Endothelial cell of umbilical vein (primary cell): ENCODE results near the gene DGKA. TPM values are rescaled to one million over a fixed set of nuclear protein-coding genes. Genes with fewer than 3 reads are reported as not detected.
A peak's percentile ranks its signal among the peaks of the same experiment; 100 is the strongest.

Source experiments
- BruUV-seq: library from RNA; stranded (reverse); fragments of 400-500 nt; replicated peaks from 2 replicates; lab custom pipeline; 2021; lab: Mats Ljungman, UMichigan
- CTCF ChIA-PET: fragments of 300-600, 350-600 bp; sonication (Branson Sonifier 250); formaldehyde crosslinking; loops from one replicate; lab custom pipeline; 2021; ENCODE audit warnings: antibody characterized with exemption, inconsistent platforms; lab: Charles Lee
- POLR2A ChIA-PET: fragments of 300-600, 350-600 bp; sonication (Branson Sonifier 250); formaldehyde crosslinking; loops from one replicate; lab custom pipeline; 2021; ENCODE audit warnings: antibody characterized with exemption, inconsistent platforms; lab: Charles Lee
- DNase-seq: peaks from one replicate; pipeline ENCODE4 v3.0.0-alpha.2; 2011; ENCODE audit warnings: low read depth, low spot score
- FAIRE-seq: peaks from 2 replicates; lab custom pipeline; 2011; peaks lifted over from hg19 to GRCh38; lab: Jason Lieb, UNC
- H2AFZ ChIP-seq: 2 replicates; pipeline ENCODE4 v1.6.0; 2012; ENCODE audit warnings: low read depth, low read length, control low read depth, inconsistent platforms
- H3K27ac ChIP-seq: 2 replicates; pipeline ENCODE4 v1.5.1; 2011; ENCODE audit warnings: low read depth, mild to moderate bottlenecking, control low read depth, low read length, moderate library complexity; ENCODE audit not compliant: insufficient read depth
- H3K27me3 ChIP-seq, 2 experiments: 2 replicates each; pipeline versions ENCODE4 v1.6.0 to v1.6.1; 2011; ENCODE audit warnings: low read length in 2 of 2, mixed read lengths in 1 of 2; ENCODE audit not compliant: control insufficient read depth in 2 of 2, insufficient read depth in 2 of 2
- H3K36me3 ChIP-seq, 2 experiments: 2 replicates in 1 of 2; 3 replicates in 1 of 2; pipeline ENCODE4 v1.5.1; 2011; ENCODE audit warnings: low read length in 2 of 2, mild to moderate bottlenecking in 1 of 2, moderate library complexity in 1 of 2; ENCODE audit not compliant: control insufficient read depth in 2 of 2, insufficient read depth in 2 of 2; ENCODE audit errors: extremely low read depth in 1 of 2
- H3K4me1 ChIP-seq: 3 replicates; pipeline ENCODE4 v1.5.1; 2011; ENCODE audit warnings: mild to moderate bottlenecking, low read length; ENCODE audit not compliant: control insufficient read depth, insufficient read depth; ENCODE audit errors: extremely low read depth
- H3K4me2 ChIP-seq: 2 replicates; pipeline ENCODE4 v1.6.1; 2011; ENCODE audit warnings: low read length, control low read depth, mixed read lengths; ENCODE audit not compliant: insufficient read depth
- H3K4me3 ChIP-seq, 3 experiments: fragments of 200-600 bp in 1 of 3; sonication (generic), shearing (Covaris generic) in 1 of 3; replicated peaks in 1 of 3; 2 replicates each; pipeline ENCODE4 v1.5.1; 2011 to 2016; ENCODE audit warnings: control low read depth in 3 of 3, low read length in 3 of 3, mild to moderate bottlenecking in 2 of 3, inconsistent platforms in 1 of 3, low read depth in 1 of 3, moderate library complexity in 1 of 3; ENCODE audit not compliant: insufficient read depth in 1 of 3
- H3K79me2 ChIP-seq: 2 replicates; pipeline ENCODE4 v1.6.0; 2012; ENCODE audit warnings: low read length, inconsistent platforms; ENCODE audit not compliant: control insufficient read depth, insufficient read depth
- H3K9ac ChIP-seq: replicated peaks from 2 replicates; pipeline ENCODE3; 2011; ENCODE audit warnings: low read length, control low read depth; ENCODE audit not compliant: insufficient read depth; ENCODE audit errors: extremely low read depth
- H3K9me1 ChIP-seq: replicated peaks from 3 replicates; pipeline ENCODE4 v1.6.0; 2011; ENCODE audit warnings: mild to moderate bottlenecking, low read length; ENCODE audit not compliant: control insufficient read depth, insufficient read depth; ENCODE audit errors: extremely low read depth
- H3K9me3 ChIP-seq: replicated peaks from 2 replicates; pipeline ENCODE4 v1.5.1; 2012; ENCODE audit warnings: low read length, inconsistent platforms; ENCODE audit not compliant: control insufficient read depth, insufficient read depth
- H4K20me1 ChIP-seq: replicated peaks from 2 replicates; pipeline ENCODE3; 2011; ENCODE audit warnings: mild to moderate bottlenecking, low read length; ENCODE audit not compliant: control insufficient read depth, insufficient read depth; ENCODE audit errors: extremely low read depth
- EZH2 ChIP-seq: IDR thresholded peaks from 2 replicates; pipeline ENCODE4 v1.6.1; 2012; ENCODE audit warnings: borderline replicate concordance, low read depth, mild to moderate bottlenecking, moderate library complexity, low read length, inconsistent platforms; ENCODE audit not compliant: severe bottlenecking
- JUN ChIP-seq: IDR thresholded peaks from 2 replicates; pipeline ENCODE4 v1.6.1; 2011; ENCODE audit warnings: borderline replicate concordance, low read depth; ENCODE audit not compliant: insufficient read length, insufficient read depth
- MYC ChIP-seq: IDR thresholded peaks from one replicate; pipeline ENCODE4 v1.6.1; 2011; ENCODE audit warnings: mild to moderate bottlenecking, low read depth, low read length
- dilution Hi-C: fragments of 300-500 bp; cut with MboI; formaldehyde crosslinking; loops from one replicate; pipeline ENCODE4 v1.15.0; 2019; ENCODE audit warnings: low sequenced_read_pairs; ENCODE audit not compliant: extremely low pct_ligation_motif_present
- intact Hi-C: fragments of 100-400 bp; cut with micrococcal nuclease; formaldehyde crosslinking; loops from one replicate; pipeline ENCODE4 v1.10.0; 2022
- polyA plus RNA-seq, 4 experiments: library from polyadenylated mRNA; depleted of rRNA in 3 of 4; stranded (reverse) in 3 of 4; unstranded in 1 of 4; fragments of >200 nt; gene quantifications; 2 replicates each; pipeline versions ENCODE4 v1.2.1 to v1.2.3, GENCODE V29; 2011 to 2012; ENCODE audit warnings: missing spikeins in 1 of 4
- total RNA-seq: library from RNA; stranded (reverse); gene quantifications from 2 replicates; pipeline ENCODE4 v1.2.3, GENCODE V29; 2021
- TF ChIP-seq, protein P1 (sequence below), 2 donors: IDR thresholded peaks; 1 replicate in 1 of 2; 2 replicates in 1 of 2; pipeline ENCODE4 v1.5.1; 2011; ENCODE audit warnings: low read length in 2 of 2, mild to moderate bottlenecking in 2 of 2, moderate library complexity in 2 of 2, control low read depth in 1 of 2, inconsistent platforms in 1 of 2, low read depth in 1 of 2; ENCODE audit not compliant: insufficient read depth in 1 of 2; ENCODE audit errors: extremely low read depth in 1 of 2

Gene DGKA
- total and polyA plus RNA-seq, 2 donors (not counting 3 experiments of a cell fraction or from before 2014, with no cell fraction given), result 49.8 to 53.2 TPM

GRCh38 chr12:55925870-55926737 is 4.9 kb upstream of the DGKA start:
- ChIA-PET POLR2A (interaction anchor here (1.3 to 3.9 kb wide), 2 partner anchors 47 to 96 kb away, joined by 3 to 15 read pairs; partner anchors contain the start of genes DNAJC14 and RAB5B), CTCF (interaction anchor here (0.9 to 3.9 kb wide), 12 partner anchors 9 to 187 kb away, joined by 3 to 30 read pairs (median 6); partner anchors contain the start of genes DNAJC14, ORMDL2 and SARNP)
- intact Hi-C loops, result loop anchor here (1.0 kb wide), 1 partner anchor 47 kb away; no protein-coding TSS in a partner anchor
- Histone ChIP-seq H3K79me2 (peaks cover 34% of the 10 kb centered on the region), H3K27ac (peak overlapping the region; percentile 40), H3K4me3 (peak overlapping the region; percentile 55 to 98 (median 81)), H3K9me3 (no peaks in the 10 kb centered on the region), H3K4me1 (peaks cover 22% of the 10 kb centered on the region), H3K4me2 (peak overlapping the region; percentile 89), H3K36me3 (no peaks in the 10 kb centered on the region), H2AFZ (peak overlapping the region; percentile 74), H4K20me1 (no peaks in the 10 kb centered on the region), H3K9ac (peak overlapping the region; percentile 70), H3K9me1 (no peaks in the 10 kb centered on the region), H3K27me3 (no peaks in the 10 kb centered on the region)
- TSS peak; percentile 47 for BruUV-seq
- dilution Hi-C loops, result no loop called here
- FAIRE-seq (peak; percentile 57), DNase-seq (no peak)
- TF ChIP-seq, protein P1, sequence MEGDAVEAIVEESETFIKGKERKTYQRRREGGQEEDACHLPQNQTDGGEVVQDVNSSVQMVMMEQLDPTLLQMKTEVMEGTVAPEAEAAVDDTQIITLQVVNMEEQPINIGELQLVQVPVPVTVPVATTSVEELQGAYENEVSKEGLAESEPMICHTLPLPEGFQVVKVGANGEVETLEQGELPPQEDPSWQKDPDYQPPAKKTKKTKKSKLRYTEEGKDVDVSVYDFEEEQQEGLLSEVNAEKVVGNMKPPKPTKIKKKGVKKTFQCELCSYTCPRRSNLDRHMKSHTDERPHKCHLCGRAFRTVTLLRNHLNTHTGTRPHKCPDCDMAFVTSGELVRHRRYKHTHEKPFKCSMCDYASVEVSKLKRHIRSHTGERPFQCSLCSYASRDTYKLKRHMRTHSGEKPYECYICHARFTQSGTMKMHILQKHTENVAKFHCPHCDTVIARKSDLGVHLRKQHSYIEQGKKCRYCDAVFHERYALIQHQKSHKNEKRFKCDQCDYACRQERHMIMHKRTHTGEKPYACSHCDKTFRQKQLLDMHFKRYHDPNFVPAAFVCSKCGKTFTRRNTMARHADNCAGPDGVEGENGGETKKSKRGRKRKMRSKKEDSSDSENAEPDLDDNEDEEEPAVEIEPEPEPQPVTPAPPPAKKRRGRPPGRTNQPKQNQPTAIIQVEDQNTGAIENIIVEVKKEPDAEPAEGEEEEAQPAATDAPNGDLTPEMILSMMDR (IDR thresholded peaks at IDR 0.05; ENCODE audit: extremely low read depth in 1 of 2, insufficient read depth in 1 of 2, low read depth in 1 of 2, low read length in 2 of 2), result no peak
- TF ChIP-seq JUN (no peak), EZH2 (no peak), MYC (no peak)
